SK-N-MC (cell line): ENCODE data around the gene TASP1.
"Not testable (repeated sequence)": the region's sequence is repeated elsewhere in the genome, so short reads cannot be mapped to it uniquely, and the experiment has no call there.

Source experiments
- DNase-seq: peaks from one replicate; pipeline ENCODE4 v3.0.0-alpha.2; 2011; ENCODE audit warnings: low read depth, low spot score
- H3K27ac ChIP-seq: fragments of 200-600 bp; sonication (generic); 2 replicates; pipeline ENCODE4 v1.5.1; 2016; ENCODE audit warnings: mixed run types
- H3K36me3 ChIP-seq: fragments of 200-600 bp; sonication (generic); 2 replicates; pipeline ENCODE4 v1.6.1; 2017; ENCODE audit warnings: antibody characterized with exemption, low read length, mixed read lengths; ENCODE audit not compliant: insufficient read depth
- H3K4me3 ChIP-seq: fragments of 200-600 bp; sonication (generic); 2 replicates; pipeline ENCODE4 v1.5.1; 2016
- H3K9ac ChIP-seq: fragments of 200-600 bp; sonication (generic); 2 replicates; pipeline ENCODE4 v1.8.0; 2017; ENCODE audit warnings: mixed run types, mixed read lengths; ENCODE audit not compliant: insufficient read length
- H3K9me3 ChIP-seq: fragments of 200-600 bp; sonication (generic); 2 replicates; pipeline ENCODE4 v1.6.1; 2017; ENCODE audit warnings: low read depth, mild to moderate bottlenecking, antibody characterized with exemption, low read length, moderate library complexity, mixed read lengths
- EZH2 ChIP-seq: fragments of 200-600 bp; sonication (generic); IDR thresholded peaks from one replicate; pipeline ENCODE4 v1.6.1; 2017; ENCODE audit warnings: antibody characterized with exemption
- FOXP2 ChIP-seq: optimal IDR thresholded peaks from 2 replicates; pipeline ENCODE3; 2011; ENCODE audit warnings: mild to moderate bottlenecking, moderate library complexity; ENCODE audit not compliant: insufficient read depth; ENCODE audit errors: extremely low read length, control extremely low read depth
- POLR2AphosphoS5 ChIP-seq: IDR thresholded peaks from 2 replicates; pipeline ENCODE4 v1.6.1; 2012; ENCODE audit warnings: mild to moderate bottlenecking, low read depth, low read length, borderline replicate concordance

The TASP1 gene

GRCh38 chr20:13656721-13657368 lies 18.1 kb upstream of the TASP1 start:
- H3K9ac ChIP-seq, result no peak overlapping the region
- TF ChIP-seq POLR2AphosphoS5 (no peak), EZH2 (no peak), FOXP2 (no peak)
- no peak overlapping the region for H3K4me3 ChIP-seq
- H3K9me3 ChIP-seq, result no peaks in the 10 kb centered on the region
- no peaks in the 10 kb centered on the region for H3K36me3 ChIP-seq
- no peak overlapping the region for H3K27ac ChIP-seq
- DNase-seq, result no peak

- TF ChIP-seq FOXP2, result no peak
- no peak for TF ChIP-seq EZH2
- no peak for TF ChIP-seq POLR2AphosphoS5
- no peak overlapping the region for H3K9ac ChIP-seq
- no peak for DNase-seq
- H3K36me3 ChIP-seq, result no peaks in the 10 kb centered on the region
- no peaks in the 10 kb centered on the region for H3K9me3 ChIP-seq
- H3K4me3 ChIP-seq, result no peak overlapping the region
- H3K27ac ChIP-seq, result no peak overlapping the region
These were observed 15.8 kb upstream of the TASP1 start for GRCh38 chr20:13654463-13655023.

- TF ChIP-seq EZH2, result no peak
- no peak for TF ChIP-seq FOXP2
- no peak for TF ChIP-seq POLR2AphosphoS5
- H3K4me3 ChIP-seq, result no peak overlapping the region
These were observed 11.7 kb upstream of the TASP1 start for GRCh38 chr20:13650474-13650873.

GRCh38 chr20:13648291-13649228 lies 9.8 kb upstream of the TASP1 start:
- Histone ChIP-seq H3K9me3 (no peaks in the 10 kb centered on the region), H3K36me3 (no peaks in the 10 kb centered on the region), H3K9ac (no peak overlapping the region), H3K4me3 (no peak overlapping the region), H3K27ac (no peak overlapping the region)
- DNase-seq, result no peak
- TF ChIP-seq EZH2 (no peak), FOXP2 (no peak), POLR2AphosphoS5 (no peak)

More at GRCh38 chr20:13650474-13650873, 11.7 kb upstream of the TASP1 start:
- Histone ChIP-seq H3K36me3 (no peaks in the 10 kb centered on the region), H3K9me3 (no peaks in the 10 kb centered on the region), H3K9ac (no peak overlapping the region), H3K27ac (no peak overlapping the region)
- DNase-seq, result no peak

GRCh38 chr20:13644010-13644409 lies 5.3 kb upstream of the TASP1 start:
- H3K36me3 ChIP-seq, result no peaks in the 10 kb centered on the region
- no peak overlapping the region for H3K27ac ChIP-seq
- H3K4me3 ChIP-seq, result no peak overlapping the region
- H3K9me3 ChIP-seq, result no peaks in the 10 kb centered on the region
- DNase-seq, result no peak
- no peak overlapping the region for H3K9ac ChIP-seq
- TF ChIP-seq FOXP2, result no peak
- no peak for TF ChIP-seq POLR2AphosphoS5
- TF ChIP-seq EZH2, result no peak

- no peak for TF ChIP-seq FOXP2
- no peak for TF ChIP-seq EZH2
- no peak for TF ChIP-seq POLR2AphosphoS5
- Histone ChIP-seq H3K9me3 (no peaks in the 10 kb centered on the region), H3K4me3 (peak overlapping the region; percentile 100), H3K27ac (no peak overlapping the region), H3K36me3 (no peaks in the 10 kb centered on the region), H3K9ac (peak overlapping the region; percentile 70)
- no peak for DNase-seq
These were observed 392 bp upstream of the TASP1 start for GRCh38 chr20:13639150-13639497.

- DNase-seq, result no peak
- no peak for TF ChIP-seq EZH2
- TF ChIP-seq POLR2AphosphoS5, result no peak
- TF ChIP-seq FOXP2, result no peak
- H3K27ac ChIP-seq, result no peak overlapping the region
- H3K4me3 ChIP-seq, result peak overlapping the region; percentile 100
- H3K36me3 ChIP-seq, result no peaks in the 10 kb centered on the region
- H3K9me3 ChIP-seq, result no peaks in the 10 kb centered on the region
- H3K9ac ChIP-seq, result peak overlapping the region; percentile 82
These were observed 603 bp downstream of the TASP1 start for GRCh38 chr20:13638162-13638495.

- no peak for DNase-seq
These were observed 6.3 kb downstream of the TASP1 start for GRCh38 chr20:13632431-13632830.

GRCh38 chr20:13627525-13627924 lies 11.2 kb downstream of the TASP1 start:
- H3K36me3 ChIP-seq, H3K9me3 ChIP-seq, H3K4me3 ChIP-seq, DNase-seq, H3K9ac ChIP-seq, H3K27ac ChIP-seq: not testable (repeated sequence)

More at GRCh38 chr20:13632431-13632830, 6.3 kb downstream of the TASP1 start:
- no peak overlapping the region for H3K4me3 ChIP-seq
- TF ChIP-seq FOXP2, result no peak
- TF ChIP-seq POLR2AphosphoS5, result no peak
- H3K9ac ChIP-seq, result no peak overlapping the region
- no peaks in the 10 kb centered on the region for H3K9me3 ChIP-seq
- H3K27ac ChIP-seq, result no peak overlapping the region
- H3K36me3 ChIP-seq, result no peaks in the 10 kb centered on the region
